Endothelial cell of umbilical vein (primary cell): ENCODE measurements around the gene TMPRSS6. TPM values are rescaled to one million over a fixed set of nuclear protein-coding genes. Genes with fewer than 3 reads are reported as not detected.

Experiments
- BruUV-seq: library from RNA; stranded (reverse); fragments of 400-500 nt; replicated peaks from 2 replicates; lab custom pipeline; 2021; lab: Mats Ljungman, UMichigan
- CTCF ChIA-PET: fragments of 300-600, 350-600 bp; sonication (Branson Sonifier 250); formaldehyde crosslinking; loops from one replicate; lab custom pipeline; 2021; ENCODE audit warnings: antibody characterized with exemption, inconsistent platforms; lab: Charles Lee
- POLR2A ChIA-PET: fragments of 300-600, 350-600 bp; sonication (Branson Sonifier 250); formaldehyde crosslinking; loops from one replicate; lab custom pipeline; 2021; ENCODE audit warnings: antibody characterized with exemption, inconsistent platforms; lab: Charles Lee
- DNase-seq: peaks from one replicate; pipeline ENCODE4 v3.0.0-alpha.2; 2011; ENCODE audit warnings: low read depth, low spot score
- FAIRE-seq: peaks from 2 replicates; lab custom pipeline; 2011; peaks lifted over from hg19 to GRCh38; lab: Jason Lieb, UNC
- H2AFZ ChIP-seq: 2 replicates; pipeline ENCODE4 v1.6.0; 2012; ENCODE audit warnings: low read depth, low read length, control low read depth, inconsistent platforms
- H3K27ac ChIP-seq: 2 replicates; pipeline ENCODE4 v1.5.1; 2011; ENCODE audit warnings: low read depth, mild to moderate bottlenecking, control low read depth, low read length, moderate library complexity; ENCODE audit not compliant: insufficient read depth
- H3K27me3 ChIP-seq, 2 experiments: 2 replicates each; pipeline versions ENCODE4 v1.6.0 to v1.6.1; 2011; ENCODE audit warnings: low read length in 2 of 2, mixed read lengths in 1 of 2; ENCODE audit not compliant: control insufficient read depth in 2 of 2, insufficient read depth in 2 of 2
- H3K36me3 ChIP-seq, 2 experiments: 2 replicates in 1 of 2; 3 replicates in 1 of 2; pipeline ENCODE4 v1.5.1; 2011; ENCODE audit warnings: low read length in 2 of 2, mild to moderate bottlenecking in 1 of 2, moderate library complexity in 1 of 2; ENCODE audit not compliant: control insufficient read depth in 2 of 2, insufficient read depth in 2 of 2; ENCODE audit errors: extremely low read depth in 1 of 2
- H3K4me1 ChIP-seq: 3 replicates; pipeline ENCODE4 v1.5.1; 2011; ENCODE audit warnings: mild to moderate bottlenecking, low read length; ENCODE audit not compliant: control insufficient read depth, insufficient read depth; ENCODE audit errors: extremely low read depth
- H3K4me2 ChIP-seq: 2 replicates; pipeline ENCODE4 v1.6.1; 2011; ENCODE audit warnings: low read length, control low read depth, mixed read lengths; ENCODE audit not compliant: insufficient read depth
- H3K4me3 ChIP-seq, 3 experiments: fragments of 200-600 bp in 1 of 3; sonication (generic), shearing (Covaris generic) in 1 of 3; replicated peaks in 1 of 3; 2 replicates each; pipeline ENCODE4 v1.5.1; 2011 to 2016; ENCODE audit warnings: control low read depth in 3 of 3, low read length in 3 of 3, mild to moderate bottlenecking in 2 of 3, inconsistent platforms in 1 of 3, low read depth in 1 of 3, moderate library complexity in 1 of 3; ENCODE audit not compliant: insufficient read depth in 1 of 3
- H3K79me2 ChIP-seq: 2 replicates; pipeline ENCODE4 v1.6.0; 2012; ENCODE audit warnings: low read length, inconsistent platforms; ENCODE audit not compliant: control insufficient read depth, insufficient read depth
- H3K9ac ChIP-seq: replicated peaks from 2 replicates; pipeline ENCODE3; 2011; ENCODE audit warnings: low read length, control low read depth; ENCODE audit not compliant: insufficient read depth; ENCODE audit errors: extremely low read depth
- H3K9me1 ChIP-seq: replicated peaks from 3 replicates; pipeline ENCODE4 v1.6.0; 2011; ENCODE audit warnings: mild to moderate bottlenecking, low read length; ENCODE audit not compliant: control insufficient read depth, insufficient read depth; ENCODE audit errors: extremely low read depth
- H3K9me3 ChIP-seq: replicated peaks from 2 replicates; pipeline ENCODE4 v1.5.1; 2012; ENCODE audit warnings: low read length, inconsistent platforms; ENCODE audit not compliant: control insufficient read depth, insufficient read depth
- H4K20me1 ChIP-seq: replicated peaks from 2 replicates; pipeline ENCODE3; 2011; ENCODE audit warnings: mild to moderate bottlenecking, low read length; ENCODE audit not compliant: control insufficient read depth, insufficient read depth; ENCODE audit errors: extremely low read depth
- CTCF ChIP-seq, 2 donors: IDR thresholded peaks; 1 replicate in 1 of 2; 2 replicates in 1 of 2; pipeline ENCODE4 v1.5.1; 2011; ENCODE audit warnings: low read length in 2 of 2, mild to moderate bottlenecking in 2 of 2, moderate library complexity in 2 of 2, control low read depth in 1 of 2, inconsistent platforms in 1 of 2, low read depth in 1 of 2; ENCODE audit not compliant: insufficient read depth in 1 of 2; ENCODE audit errors: extremely low read depth in 1 of 2
- FOS ChIP-seq: IDR thresholded peaks from 2 replicates; pipeline ENCODE4 v1.6.1; 2011; ENCODE audit warnings: mild to moderate bottlenecking, low read length, moderate library complexity, borderline replicate concordance; ENCODE audit not compliant: insufficient read depth
- JUN ChIP-seq: IDR thresholded peaks from 2 replicates; pipeline ENCODE4 v1.6.1; 2011; ENCODE audit warnings: borderline replicate concordance, low read depth; ENCODE audit not compliant: insufficient read length, insufficient read depth
- MAX ChIP-seq: IDR thresholded peaks from 2 replicates; pipeline ENCODE4 v1.6.1; 2011; ENCODE audit not compliant: insufficient read depth, insufficient read length
- MYC ChIP-seq: IDR thresholded peaks from one replicate; pipeline ENCODE4 v1.6.1; 2011; ENCODE audit warnings: mild to moderate bottlenecking, low read depth, low read length
- POLR2A ChIP-seq: IDR thresholded peaks from 2 replicates; pipeline ENCODE4 v1.6.1; 2012; ENCODE audit warnings: low read depth, mild to moderate bottlenecking, control low read depth, low read length
- dilution Hi-C: fragments of 300-500 bp; cut with MboI; formaldehyde crosslinking; loops from one replicate; pipeline ENCODE4 v1.15.0; 2019; ENCODE audit warnings: low sequenced_read_pairs; ENCODE audit not compliant: extremely low pct_ligation_motif_present
- intact Hi-C: fragments of 100-400 bp; cut with micrococcal nuclease; formaldehyde crosslinking; loops from one replicate; pipeline ENCODE4 v1.10.0; 2022
- polyA plus RNA-seq, 4 experiments: library from polyadenylated mRNA; depleted of rRNA in 3 of 4; stranded (reverse) in 3 of 4; unstranded in 1 of 4; fragments of >200 nt; gene quantifications; 2 replicates each; pipeline versions ENCODE4 v1.2.1 to v1.2.3, GENCODE V29; 2011 to 2012; ENCODE audit warnings: missing spikeins in 1 of 4
- total RNA-seq: library from RNA; stranded (reverse); gene quantifications from 2 replicates; pipeline ENCODE4 v1.2.3, GENCODE V29; 2021

Gene TMPRSS6
- total and polyA plus RNA-seq, 2 donors (not counting 3 experiments of a cell fraction or from before 2014, with no cell fraction given): not detected

DNA sequence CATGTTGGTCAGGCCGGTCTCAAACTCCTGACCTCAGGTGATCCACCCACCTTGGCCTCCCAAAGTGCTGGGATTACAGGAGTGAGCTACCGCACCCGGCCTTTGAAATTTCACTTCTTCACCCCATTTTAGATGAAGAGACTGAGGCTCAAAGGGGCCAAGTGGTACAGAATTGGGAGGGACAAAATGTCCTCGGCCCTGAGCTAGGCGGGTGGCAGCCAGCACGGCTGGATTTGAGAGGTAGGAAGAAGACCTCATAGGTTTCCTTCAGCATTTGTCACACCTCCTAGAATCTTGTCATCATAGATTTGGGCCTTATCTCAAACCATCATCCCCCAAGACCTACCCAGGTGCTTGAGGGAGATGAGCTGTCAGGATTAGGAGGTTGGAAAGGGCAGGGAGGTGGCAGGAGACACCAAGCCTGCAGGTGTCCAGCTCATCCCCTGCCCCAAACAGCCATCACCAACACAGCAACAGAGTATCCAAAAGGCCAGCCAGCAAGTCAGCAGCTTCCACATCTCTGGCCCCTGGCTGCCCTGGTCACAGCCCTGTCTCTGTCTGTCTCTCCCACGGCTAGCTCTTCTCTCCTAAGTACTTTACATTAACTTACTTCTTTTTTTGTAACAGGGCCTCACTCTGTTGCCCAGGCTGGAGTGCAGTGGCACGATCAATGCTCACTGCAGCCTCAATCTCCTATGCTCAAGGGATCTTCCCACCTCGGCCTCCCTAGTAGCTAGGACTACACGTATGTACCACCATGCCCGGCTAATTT, 11.2 kb upstream of the TMPRSS6 start:
- dilution Hi-C loops: no loop called here
- H3K27ac ChIP-seq: no peak overlapping the region
- POLR2A ChIA-PET: no interaction called here
- no peaks in the 10 kb centered on the region for H3K79me2 ChIP-seq
- peaks cover 0 to 2% of the 10 kb centered on the region in 2 experiments for H3K27me3 ChIP-seq
- no peak overlapping the region for H3K9ac ChIP-seq
- no peaks in the 10 kb centered on the region for H3K9me1 ChIP-seq
- H3K9me3 ChIP-seq: no peaks in the 10 kb centered on the region
- H3K4me3 ChIP-seq: no peak overlapping the region
- TF ChIP-seq CTCF (IDR thresholded peaks at IDR 0.05; ENCODE audit: extremely low read depth in 1 of 2, insufficient read depth in 1 of 2, low read depth in 1 of 2, low read length in 2 of 2) (no peak), JUN (no peak)
- CTCF ChIA-PET: interaction anchor here (0.6 to 2.0 kb wide), 4 partner anchors 10 to 79 kb away, joined by 3 to 5 read pairs (median 3); partner anchors contain the start of gene KCTD17
- intact Hi-C loops: no loop called here
- H2AFZ ChIP-seq: no peak overlapping the region
- FAIRE-seq: no peak
- H3K4me1 ChIP-seq: no peaks in the 10 kb centered on the region
- no peak overlapping the region for H3K4me2 ChIP-seq
- BruUV-seq: no TSS peak
- H4K20me1 ChIP-seq: no peaks in the 10 kb centered on the region
- no peak for DNase-seq
- H3K36me3 ChIP-seq: no peaks in the 10 kb centered on the region

- peaks cover 0 to 4% of the 10 kb centered on the region in 2 experiments for H3K27me3 ChIP-seq
- FAIRE-seq: no peak
- no peak overlapping the region for H3K4me2 ChIP-seq
- intact Hi-C loops: no loop called here
- H4K20me1 ChIP-seq: no peaks in the 10 kb centered on the region
- no peak for DNase-seq
- H3K79me2 ChIP-seq: no peaks in the 10 kb centered on the region
- no peaks in the 10 kb centered on the region for H3K4me1 ChIP-seq
- H3K9me3 ChIP-seq: no peaks in the 10 kb centered on the region
- ChIA-PET POLR2A (no interaction called here), CTCF (interaction anchor here (0.8 to 1.5 kb wide), 3 partner anchors 11 to 33 kb away, joined by 3 read pairs; no protein-coding TSS in a partner anchor)
- no peak overlapping the region for H3K4me3 ChIP-seq
- H3K9ac ChIP-seq: no peak overlapping the region
- H3K9me1 ChIP-seq: no peaks in the 10 kb centered on the region
- H3K27ac ChIP-seq: no peak overlapping the region
- no peak overlapping the region for H2AFZ ChIP-seq
- H3K36me3 ChIP-seq: no peaks in the 10 kb centered on the region
- dilution Hi-C loops: no loop called here
- TF ChIP-seq MYC: no peak
- TF ChIP-seq POLR2A: no peak
- TF ChIP-seq MAX: no peak
- TF ChIP-seq FOS: no peak
- TF ChIP-seq JUN: no peak
- no TSS peak for BruUV-seq
Observed at GRCh38 chr22:37119872-37120271, 10.4 kb upstream of the TMPRSS6 start.
